Astrocyte of the cerebellum (primary cell): ENCODE measurements around the gene ECPAS.
A peak's percentile ranks its signal among the peaks of the same experiment; 100 is the strongest.

ENCODE experiments used
- DNase-seq: peaks from one replicate; pipeline ENCODE4 v3.0.0-alpha.2; 2011; ENCODE audit warnings: low read depth
- H3K4me3 ChIP-seq: 2 replicates; pipeline ENCODE4 v1.5.1; 2011; ENCODE audit warnings: mild to moderate bottlenecking, low read depth, low read length, moderate library complexity
- CTCF ChIP-seq: IDR thresholded peaks from 2 replicates; pipeline ENCODE4 v1.5.1; 2012; ENCODE audit warnings: low read length, low read depth, moderate library complexity, mild to moderate bottlenecking; ENCODE audit errors: missing control alignments
- in situ Hi-C: cut with HindIII; loops from 2 replicates; pipeline ENCODE4 v1.10.0; 2017; ENCODE audit warnings: low sequenced_read_pairs

The ECPAS gene, protein sequence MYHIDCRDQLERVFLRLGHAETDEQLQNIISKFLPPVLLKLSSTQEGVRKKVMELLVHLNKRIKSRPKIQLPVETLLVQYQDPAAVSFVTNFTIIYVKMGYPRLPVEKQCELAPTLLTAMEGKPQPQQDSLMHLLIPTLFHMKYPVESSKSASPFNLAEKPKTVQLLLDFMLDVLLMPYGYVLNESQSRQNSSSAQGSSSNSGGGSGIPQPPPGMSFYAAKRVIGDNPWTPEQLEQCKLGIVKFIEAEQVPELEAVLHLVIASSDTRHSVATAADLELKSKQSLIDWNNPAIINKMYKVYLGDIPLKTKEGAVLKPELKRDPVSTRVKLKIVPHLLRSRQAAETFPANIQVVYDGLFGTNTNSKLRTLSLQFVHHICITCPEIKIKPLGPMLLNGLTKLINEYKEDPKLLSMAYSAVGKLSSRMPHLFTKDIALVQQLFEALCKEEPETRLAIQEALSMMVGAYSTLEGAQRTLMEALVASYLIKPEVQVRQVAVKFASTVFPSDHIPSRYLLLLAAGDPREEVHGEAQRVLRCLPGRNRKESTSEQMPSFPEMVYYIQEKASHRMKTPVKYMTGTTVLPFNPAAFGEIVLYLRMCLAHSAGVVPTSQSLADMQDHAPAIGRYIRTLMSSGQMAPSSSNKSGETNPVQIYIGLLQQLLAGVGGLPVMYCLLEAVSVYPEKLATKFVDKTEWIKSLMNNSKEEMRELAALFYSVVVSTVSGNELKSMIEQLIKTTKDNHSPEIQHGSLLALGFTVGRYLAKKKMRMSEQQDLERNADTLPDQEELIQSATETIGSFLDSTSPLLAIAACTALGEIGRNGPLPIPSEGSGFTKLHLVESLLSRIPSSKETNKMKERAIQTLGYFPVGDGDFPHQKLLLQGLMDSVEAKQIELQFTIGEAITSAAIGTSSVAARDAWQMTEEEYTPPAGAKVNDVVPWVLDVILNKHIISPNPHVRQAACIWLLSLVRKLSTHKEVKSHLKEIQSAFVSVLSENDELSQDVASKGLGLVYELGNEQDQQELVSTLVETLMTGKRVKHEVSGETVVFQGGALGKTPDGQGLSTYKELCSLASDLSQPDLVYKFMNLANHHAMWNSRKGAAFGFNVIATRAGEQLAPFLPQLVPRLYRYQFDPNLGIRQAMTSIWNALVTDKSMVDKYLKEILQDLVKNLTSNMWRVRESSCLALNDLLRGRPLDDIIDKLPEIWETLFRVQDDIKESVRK (N-terminal part only)

GRCh38 chr9:111483858-111484571 lies at the start of gene ECPAS:
Gene ECPAS, minus strand, starts transcription at chr9:111484383. Its CDS starts 11,465 bp downstream, at chr9:111472918.
- H3K4me3 ChIP-seq: peak within 1 kb of the TSS; percentile 91
- no peak for TF ChIP-seq CTCF
- in situ Hi-C loops: no loop called here
- DNase-seq: peak; percentile 33

DNA sequence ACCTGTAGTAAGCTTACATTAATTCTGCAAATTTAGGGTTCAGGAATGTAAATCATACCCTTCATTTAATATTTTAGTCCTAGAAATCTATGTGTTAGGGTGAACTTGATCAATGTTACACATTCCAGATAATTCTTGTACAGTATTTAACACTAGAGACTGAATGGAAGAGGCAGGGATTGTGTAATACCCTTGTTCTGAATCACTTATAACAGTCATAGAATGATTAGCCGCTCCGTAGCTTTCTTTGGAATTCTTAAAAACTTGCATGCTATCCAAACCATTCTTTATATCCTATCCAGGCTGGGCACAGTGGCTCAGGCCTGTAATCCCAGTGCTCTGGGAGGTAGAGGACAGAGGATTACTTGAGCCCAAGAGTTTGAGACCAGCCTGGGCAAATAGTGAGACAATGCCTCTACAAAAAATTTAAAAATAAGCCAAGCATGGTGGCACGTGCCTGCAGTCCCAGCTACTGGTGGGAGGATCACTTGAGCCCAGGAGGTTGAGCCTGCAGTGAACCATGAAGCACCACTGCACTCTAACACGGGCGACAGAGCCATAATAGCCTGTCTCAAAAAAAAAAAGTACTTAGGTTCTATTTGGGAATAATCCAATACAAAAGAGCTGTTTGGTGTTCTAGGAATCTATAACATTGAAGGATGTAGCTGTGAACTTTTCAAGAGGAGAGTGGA lies 49.1 kb upstream of the ECPAS start:
- no peak for DNase-seq
- TF ChIP-seq CTCF: no peak
- in situ Hi-C loops: no loop called here
- H3K4me3 ChIP-seq: no peak overlapping the region

GRCh38 chr9:111531716-111532115 lies 47.5 kb upstream of the ECPAS start:
- in situ Hi-C loops: no loop called here
- TF ChIP-seq CTCF: no peak
- DNase-seq: no peak
- H3K4me3 ChIP-seq: no peak overlapping the region

- H3K4me3 ChIP-seq: no peak overlapping the region
- no peak for DNase-seq
- in situ Hi-C loops: no loop called here
- no peak for TF ChIP-seq CTCF
These were observed 45.6 kb upstream of the ECPAS start for GRCh38 chr9:111529787-111530186.

- in situ Hi-C loops: no loop called here
- DNase-seq: no peak
- no peak overlapping the region for H3K4me3 ChIP-seq
- TF ChIP-seq CTCF: no peak
These were observed 43.2 kb upstream of the ECPAS start for GRCh38 chr9:111527347-111527746.
